Heart right ventricle (tissue), 16 donors: ENCODE results near the gene ZSWIM2. TPM values are rescaled to one million over a fixed set of nuclear protein-coding genes. Genes with fewer than 3 reads are reported as not detected.

Experiments
- ATAC-seq, 8 donors: fragments of 200-7000 bp; cut with Tn5 transposase; one replicate each; pipeline ENCODE4 v1.9.1; 2020; ENCODE audit warnings: mild to moderate bottlenecking in 8 of 8, moderate library complexity in 8 of 8, moderate number of reproducible peaks in 1 of 8
- DNase-seq, 2 donors: peaks; one replicate each; pipeline ENCODE4 v3.0.0-alpha.2; 2020
- H3K27ac ChIP-seq, 10 donors: fragments of 200-600 bp; sonication (generic) in 2 of 10; one replicate each; pipeline versions ENCODE4 v1.5.0 to v1.8.0; 2020 to 2022; ENCODE audit warnings: mild to moderate bottlenecking in 3 of 10
- H3K27me3 ChIP-seq, 7 donors: fragments of 200-600 bp; one replicate each; pipeline ENCODE4 v1.8.0; 2021 to 2022; ENCODE audit warnings: mild to moderate bottlenecking in 2 of 7
- H3K36me3 ChIP-seq, 9 donors: fragments of 200-600 bp; sonication (generic) in 1 of 9; one replicate each; pipeline versions ENCODE4 v1.5.0 to v1.8.0; 2020 to 2022; ENCODE audit warnings: mild to moderate bottlenecking in 2 of 9
- H3K4me1 ChIP-seq, 9 donors: fragments of 200-600 bp; sonication (generic) in 1 of 9; one replicate each; pipeline versions ENCODE4 v1.5.0 to v1.8.0; 2020 to 2022; ENCODE audit warnings: mild to moderate bottlenecking in 4 of 9
- H3K4me3 ChIP-seq, 10 donors: fragments of 200-600 bp; sonication (generic) in 2 of 10; one replicate each; pipeline versions ENCODE4 v1.5.0 to v1.8.0; 2020 to 2022; ENCODE audit warnings: mild to moderate bottlenecking in 7 of 10, moderate library complexity in 2 of 10
- H3K9me3 ChIP-seq, 11 donors: fragments of 200-600 bp in 10 of 11; sonication (generic) in 2 of 11; one replicate each; pipeline versions ENCODE4 v1.5.0 to v1.8.0; 2013 to 2022; ENCODE audit warnings: mild to moderate bottlenecking in 2 of 11, control low read depth in 1 of 11, moderate library complexity in 1 of 11
- WGBS, 2 donors: extraction: QIAGEN DNeasy Blood & Tissue Kit; methylation state at CpG; one replicate each; pipeline ENCODE4 v1.1.7; 2013; ENCODE audit warnings: inconsistent platforms in 1 of 2; 5-methylcytosine and 5-hydroxymethylcytosine counted together
- intact Hi-C, 10 donors: fragments of 100-400 bp; cut with DNase I; formaldehyde crosslinking; loops; one replicate each; pipeline versions ENCODE4 v1.11.1 to v1.14.2; 2022
- polyA plus RNA-seq, 2 donors: library from polyadenylated mRNA; stranded (reverse); fragments of 200-250 nt; gene quantifications; one replicate each; pipeline ENCODE4 v1.2.3, GENCODE V29; 2013
- total RNA-seq, 10 donors: library from RNA; stranded (reverse); fragmentation: NEBNext Ultra II Directional in 3 of 10; extraction: Animal tissue kit (Norgen Biotek cat#: 25700) in 3 of 10; gene quantifications; one replicate each; pipeline versions ENCODE4 v1.2.1 to v1.2.4, GENCODE V29; 2021 to 2023
- TF ChIP-seq, protein P1 (sequence below), 9 donors: fragments of 200-600 bp; sonication (generic) in 2 of 9; IDR thresholded peaks; one replicate each; pipeline versions ENCODE4 v1.5.0 to v1.8.0; 2021 to 2022; ENCODE audit warnings: antibody characterized with exemption in 9 of 9, mild to moderate bottlenecking in 5 of 9, moderate library complexity in 1 of 9
- donor health status: Arrhythmogenic right ventricular cardiomyopathy.
- donor health status: ischemic (EF 13 %, LVEDD 7.1; RV severe dilation, severe dysfunction).
- donor health status: healthy with polysubstance abuse.
- donor health status: DM: no; HTN: yes; CAD: no.
- donor health status: DM: no; HTN: no; CAD: no.
- donor health status: ischemic (EF 25% LVEDD 6.9; RV normal size, moderate dysfunction).
- donor health status: ischemic (EF 25% LVEDD 5.7; RV mildly dilated, moderate dysfunction).
- donor health status: healthy.
- donor health status: DM: yes; HTN: yes; CAD: no.
- donor health status: Ischemic cardiomyopathy.
- donor health status: ischemic (EF 35%, LVEDD 5.7; RV mildly dilated, moderate dysfunction).
- donor health status: nonischemic (EF 11% LVEDD 7.7; RV severe dilation, severe dysfunction).
- donor health status: DM: yes; HTN: yes; CAD: no.
- donor health status: PGD.
- donor health status: ischemic (EF 29% LVEDD 5.4; RV normal size, mild dysfunction).
- donor health status: nonischemic (EF 23%, LVEDD 6.1; RV moderate dilation, normal function).

ZSWIM2 gene
- total and polyA plus RNA-seq, 12 donors = not detected

DNA sequence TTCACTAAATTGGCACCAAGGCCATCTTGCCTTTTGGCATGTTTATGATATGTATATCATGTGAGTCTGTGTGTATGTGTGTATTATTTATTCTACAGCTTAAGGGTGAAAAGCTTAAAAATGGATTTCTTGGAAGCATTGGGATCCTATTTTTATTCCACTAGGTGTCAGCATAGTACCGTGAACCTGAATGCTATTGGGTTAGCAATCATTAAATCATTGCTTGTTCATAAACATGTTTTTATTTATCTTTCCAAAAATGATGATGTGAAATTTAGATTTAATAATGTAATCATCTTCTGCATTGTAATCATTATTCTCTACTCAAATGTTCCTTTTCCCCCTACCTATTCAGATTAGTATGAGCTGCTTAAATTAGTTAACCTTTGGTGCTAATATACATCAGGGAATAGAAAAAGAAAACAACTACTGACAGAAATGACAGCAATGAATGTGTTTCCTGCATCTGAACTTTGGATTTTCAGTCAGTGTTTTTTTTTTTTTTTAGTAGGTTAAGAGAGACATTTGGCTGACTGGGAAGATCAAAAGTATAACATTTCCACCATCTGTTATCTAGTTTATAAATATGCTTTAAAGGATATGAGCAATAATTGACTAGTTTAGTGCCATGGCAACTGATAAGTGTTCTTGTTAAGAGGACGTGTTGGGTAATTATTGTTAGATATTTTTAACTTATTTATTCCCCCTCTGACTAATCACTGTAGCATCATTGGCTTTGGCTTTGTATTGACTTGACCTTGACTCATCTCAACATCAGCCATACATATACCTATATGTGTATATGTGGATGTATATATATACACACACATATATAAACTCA is 14.1 kb upstream of the ZSWIM2 start:
- Histone ChIP-seq H3K27ac (peak overlapping the region in 2 of 10 donors; percentile 22 to 59), H3K36me3 (no peaks in the 10 kb centered on the region), H3K4me3 (no peak overlapping the region), H3K9me3 (no peaks in the 10 kb centered on the region), H3K27me3 (no peaks in the 10 kb centered on the region), H3K4me1 (peaks cover 0 to 13% (median 5%) of the 10 kb centered on the region in 9 donors)
- ATAC-seq (peak in 6 of 8 donors; percentile 44 to 75 (median 60)), DNase-seq (no peak)
- WGBS, 2 donors = 2 to 5% methylated on average over 2 of the region's 2 CpGs
- intact Hi-C loops = loop anchor here (1.0 to 10.0 kb wide), 10 partner anchors 272 to 722 kb away; no protein-coding TSS in a partner anchor
- TF ChIP-seq, protein P1, sequence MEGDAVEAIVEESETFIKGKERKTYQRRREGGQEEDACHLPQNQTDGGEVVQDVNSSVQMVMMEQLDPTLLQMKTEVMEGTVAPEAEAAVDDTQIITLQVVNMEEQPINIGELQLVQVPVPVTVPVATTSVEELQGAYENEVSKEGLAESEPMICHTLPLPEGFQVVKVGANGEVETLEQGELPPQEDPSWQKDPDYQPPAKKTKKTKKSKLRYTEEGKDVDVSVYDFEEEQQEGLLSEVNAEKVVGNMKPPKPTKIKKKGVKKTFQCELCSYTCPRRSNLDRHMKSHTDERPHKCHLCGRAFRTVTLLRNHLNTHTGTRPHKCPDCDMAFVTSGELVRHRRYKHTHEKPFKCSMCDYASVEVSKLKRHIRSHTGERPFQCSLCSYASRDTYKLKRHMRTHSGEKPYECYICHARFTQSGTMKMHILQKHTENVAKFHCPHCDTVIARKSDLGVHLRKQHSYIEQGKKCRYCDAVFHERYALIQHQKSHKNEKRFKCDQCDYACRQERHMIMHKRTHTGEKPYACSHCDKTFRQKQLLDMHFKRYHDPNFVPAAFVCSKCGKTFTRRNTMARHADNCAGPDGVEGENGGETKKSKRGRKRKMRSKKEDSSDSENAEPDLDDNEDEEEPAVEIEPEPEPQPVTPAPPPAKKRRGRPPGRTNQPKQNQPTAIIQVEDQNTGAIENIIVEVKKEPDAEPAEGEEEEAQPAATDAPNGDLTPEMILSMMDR (IDR thresholded peaks at IDR 0.05) = peak; percentile 64 to 90 (median 72)

DNA sequence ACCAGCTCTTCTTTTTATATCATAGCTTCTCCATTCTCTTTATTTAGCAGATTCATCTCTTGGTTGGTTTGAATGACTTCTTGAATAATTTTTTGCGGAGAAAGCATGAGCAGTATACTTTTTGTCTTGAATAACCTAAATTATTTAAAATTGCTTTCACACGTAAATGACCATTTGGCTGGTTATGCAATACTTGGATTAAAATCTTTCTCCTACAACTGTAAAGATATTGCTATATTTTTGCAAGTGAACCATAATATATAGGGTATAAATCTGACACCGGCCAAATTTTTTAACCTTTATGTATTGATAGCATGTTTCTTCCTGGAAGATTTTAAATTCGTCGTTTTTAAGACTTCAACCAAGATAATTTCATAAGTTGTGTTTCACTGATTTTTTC is 6.2 kb upstream of the ZSWIM2 start:
- H3K27ac ChIP-seq = no peak overlapping the region
- intact Hi-C loops = no loop called here
- ATAC-seq = no peak
- H3K4me1 ChIP-seq = no peaks in the 10 kb centered on the region
- H3K9me3 ChIP-seq = peaks cover 0 to 14% (median 0%) of the 10 kb centered on the region in 11 donors
- no peaks in the 10 kb centered on the region for H3K36me3 ChIP-seq
- no peak overlapping the region for H3K4me3 ChIP-seq
- TF ChIP-seq, protein P1 (IDR thresholded peaks at IDR 0.05) = no peak
- 88 to 90% methylated on average over 5 of the region's 5 CpGs for WGBS, 2 donors
- DNase-seq = no peak
- no peaks in the 10 kb centered on the region for H3K27me3 ChIP-seq

DNA sequence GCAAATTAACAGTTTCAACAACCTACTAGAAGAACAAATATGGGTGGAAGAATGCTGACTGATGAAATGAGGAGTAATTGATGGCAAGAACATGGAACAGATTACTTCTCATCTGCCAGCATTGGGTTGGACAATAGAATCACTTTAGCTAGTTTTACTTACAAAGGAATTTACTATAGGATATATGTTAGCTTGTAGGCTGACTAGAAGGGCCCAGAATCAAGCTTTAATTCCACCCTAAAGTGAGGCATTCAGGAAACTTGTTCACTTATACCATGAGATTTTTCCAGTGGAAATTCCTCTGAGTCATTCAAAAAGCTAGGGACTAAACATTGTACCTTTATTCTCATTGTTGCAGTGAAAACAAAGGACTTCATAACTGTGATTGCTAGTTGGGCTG is 5.0 kb upstream of the ZSWIM2 start:
- Histone ChIP-seq H3K27ac (no peak overlapping the region), H3K4me1 (peaks cover 0 to 5% (median 0%) of the 10 kb centered on the region in 9 donors), H3K4me3 (no peak overlapping the region), H3K27me3 (peaks cover 0 to 2% (median 2%) of the 10 kb centered on the region in 7 donors), H3K9me3 (peaks cover 0 to 14% (median 0%) of the 10 kb centered on the region in 11 donors), H3K36me3 (no peaks in the 10 kb centered on the region)
- intact Hi-C loops = no loop called here
- TF ChIP-seq, protein P1 (IDR thresholded peaks at IDR 0.05) = no peak
- no peak for DNase-seq
- ATAC-seq = peak in 1 of 8 donors; percentile 21

DNA sequence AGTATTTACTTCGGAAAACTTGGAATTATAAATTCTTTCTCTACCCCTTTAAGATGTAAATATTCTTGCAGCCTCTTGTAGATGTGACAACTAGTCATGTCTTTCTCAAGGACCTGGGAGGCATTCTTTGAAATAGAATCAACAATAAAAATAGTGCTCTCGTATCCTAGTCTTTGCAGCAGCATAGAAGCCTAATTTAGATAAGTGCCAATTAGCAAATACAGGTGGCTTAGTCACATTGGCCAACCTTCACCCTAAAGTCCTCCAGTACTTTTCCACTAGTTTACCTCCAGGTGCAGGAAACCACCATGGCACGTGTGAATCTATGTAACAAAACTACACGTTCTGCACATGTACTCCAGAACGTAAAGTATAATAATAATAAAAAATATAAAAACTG is 3.5 kb upstream of the ZSWIM2 start:
- Histone ChIP-seq H3K27me3 (peaks cover 0 to 6% (median 3%) of the 10 kb centered on the region in 7 donors), H3K4me3 (no peak overlapping the region), H3K9me3 (peaks cover 0 to 14% (median 0%) of the 10 kb centered on the region in 11 donors), H3K27ac (no peak overlapping the region), H3K4me1 (peaks cover 0 to 10% (median 0%) of the 10 kb centered on the region in 9 donors), H3K36me3 (no peaks in the 10 kb centered on the region)
- intact Hi-C loops = no loop called here
- no peak for DNase-seq
- TF ChIP-seq, protein P1 (IDR thresholded peaks at IDR 0.05) = no peak
- 89 to 91% methylated on average over 5 of the region's 5 CpGs for WGBS, 2 donors
- no peak for ATAC-seq
